ENCODE results near the gene ALMS1. TPM values are rescaled to one million over a fixed set of nuclear protein-coding genes. Genes with fewer than 3 reads are reported as not detected.
"Not testable (repeated sequence)": the region's sequence is repeated elsewhere in the genome, so short reads cannot be mapped to it uniquely, and the experiment has no call there.

ALMS1 gene
- total RNA-seq, 1 experiment from 2014 or later, result 84.7 TPM

GRCh38 chr2:73488079-73488478 is 102.4 kb downstream of the ALMS1 start:
- Histone ChIP-seq H3K9me2 (replicated peaks; ENCODE audit: insufficient read depth, low read length) (no peaks in the 10 kb centered on the region), H3K4me2 (ENCODE audit: low read depth, low read length, poor library complexity, severe bottlenecking) (no peak overlapping the region), H3K36me3 (ENCODE audit: insufficient read depth, low read length) (peaks cover 32% of the 10 kb centered on the region), H2AFZ (ENCODE audit: low read length) (no peak overlapping the region), H3K4me1 (ENCODE audit: low read length) (peaks cover 9% of the 10 kb centered on the region), H3K9me3 (ENCODE audit: low read length) (no peaks in the 10 kb centered on the region), H3K9ac (ENCODE audit: low read length) (no peak overlapping the region), H3K27ac (ENCODE audit: low read length) (no peak overlapping the region), H4K20me1 (ENCODE audit: insufficient read depth, low read depth, low read length) (no peaks in the 10 kb centered on the region), H3K79me2 (ENCODE audit: low read length) (no peaks in the 10 kb centered on the region), H3K4me3 (ENCODE audit: low read length) (no peak overlapping the region), H3K27me3 (ENCODE audit: low read length) (no peaks in the 10 kb centered on the region)
- DNase-seq, result no peak

- no peak for DNase-seq
- Histone ChIP-seq H3K27ac (ENCODE audit: low read length) (no peak overlapping the region), H3K4me2 (ENCODE audit: low read depth, low read length, poor library complexity, severe bottlenecking) (no peak overlapping the region), H3K9ac (ENCODE audit: low read length) (no peak overlapping the region), H3K36me3 (ENCODE audit: insufficient read depth, low read length) (peaks cover 32% of the 10 kb centered on the region), H3K79me2 (ENCODE audit: low read length) (no peaks in the 10 kb centered on the region), H3K4me1 (ENCODE audit: low read length) (peaks cover 9% of the 10 kb centered on the region), H3K4me3 (ENCODE audit: low read length) (no peak overlapping the region), H3K9me3 (ENCODE audit: low read length) (no peaks in the 10 kb centered on the region), H3K9me2 (replicated peaks; ENCODE audit: insufficient read depth, low read length) (no peaks in the 10 kb centered on the region), H3K27me3 (ENCODE audit: low read length) (no peaks in the 10 kb centered on the region), H4K20me1 (ENCODE audit: insufficient read depth, low read depth, low read length) (no peaks in the 10 kb centered on the region), H2AFZ (ENCODE audit: low read length) (no peak overlapping the region)
Observed at GRCh38 chr2:73489053-73489452, 103.4 kb downstream of the ALMS1 start.

DNA sequence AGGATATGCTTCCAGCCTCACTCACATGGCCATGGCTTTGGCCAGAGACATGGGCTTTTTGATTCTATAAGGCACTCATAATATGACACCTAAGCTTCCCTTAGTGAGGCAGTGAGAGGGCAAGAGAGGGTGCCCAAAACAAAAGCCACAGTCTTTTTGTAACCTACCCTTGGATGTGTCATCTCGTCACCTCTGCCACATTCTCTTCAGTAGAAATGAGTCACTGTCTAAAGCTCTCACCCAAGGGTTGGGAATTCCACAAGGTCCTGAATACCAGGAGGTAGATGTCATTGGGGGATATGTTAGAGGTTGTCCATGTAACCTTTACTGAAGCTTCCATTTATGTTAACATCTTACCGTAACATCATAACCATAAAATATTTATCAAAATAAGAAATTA is 108.4 kb downstream of the ALMS1 start:
- no peak overlapping the region for H3K4me2 ChIP-seq (ENCODE audit: low read depth, low read length, poor library complexity, severe bottlenecking)
- peaks cover 32% of the 10 kb centered on the region for H3K79me2 ChIP-seq (ENCODE audit: low read length)
- H3K9ac ChIP-seq (ENCODE audit: low read length), result no peak overlapping the region
- peaks cover 4% of the 10 kb centered on the region for H3K4me1 ChIP-seq (ENCODE audit: low read length)
- no peaks in the 10 kb centered on the region for H4K20me1 ChIP-seq (ENCODE audit: insufficient read depth, low read depth, low read length)
- no peaks in the 10 kb centered on the region for H3K9me3 ChIP-seq (ENCODE audit: low read length)
- no peaks in the 10 kb centered on the region for H3K9me2 ChIP-seq (replicated peaks; ENCODE audit: insufficient read depth, low read length)
- no peak overlapping the region for H2AFZ ChIP-seq (ENCODE audit: low read length)
- H3K27me3 ChIP-seq (ENCODE audit: low read length), result no peaks in the 10 kb centered on the region
- no peak for DNase-seq
- peaks cover 29% of the 10 kb centered on the region for H3K36me3 ChIP-seq (ENCODE audit: insufficient read depth, low read length)
- no peak overlapping the region for H3K4me3 ChIP-seq (ENCODE audit: low read length)
- H3K27ac ChIP-seq (ENCODE audit: low read length), result no peak overlapping the region

GRCh38 chr2:73503992-73504570 is 118.4 kb downstream of the ALMS1 start:
- H3K79me2 ChIP-seq (ENCODE audit: low read length), result peaks cover 56% of the 10 kb centered on the region
- no peak for DNase-seq
- no peaks in the 10 kb centered on the region for H3K27me3 ChIP-seq (ENCODE audit: low read length)
- H3K36me3 ChIP-seq (ENCODE audit: insufficient read depth, low read length), result no peaks in the 10 kb centered on the region
- no peak overlapping the region for H3K27ac ChIP-seq (ENCODE audit: low read length)
- H3K9me2 ChIP-seq (replicated peaks; ENCODE audit: insufficient read depth, low read length), result no peaks in the 10 kb centered on the region
- H4K20me1 ChIP-seq (ENCODE audit: insufficient read depth, low read depth, low read length), result no peaks in the 10 kb centered on the region
- H3K9me3 ChIP-seq (ENCODE audit: low read length), result no peaks in the 10 kb centered on the region
- H2AFZ ChIP-seq (ENCODE audit: low read length), result no peak overlapping the region
- H3K9ac ChIP-seq (ENCODE audit: low read length), result no peak overlapping the region
- H3K4me1 ChIP-seq (ENCODE audit: low read length), result peaks cover 7% of the 10 kb centered on the region
- H3K4me3 ChIP-seq (ENCODE audit: low read length), result no peak overlapping the region
- no peak overlapping the region for H3K4me2 ChIP-seq (ENCODE audit: low read depth, low read length, poor library complexity, severe bottlenecking)

DNA sequence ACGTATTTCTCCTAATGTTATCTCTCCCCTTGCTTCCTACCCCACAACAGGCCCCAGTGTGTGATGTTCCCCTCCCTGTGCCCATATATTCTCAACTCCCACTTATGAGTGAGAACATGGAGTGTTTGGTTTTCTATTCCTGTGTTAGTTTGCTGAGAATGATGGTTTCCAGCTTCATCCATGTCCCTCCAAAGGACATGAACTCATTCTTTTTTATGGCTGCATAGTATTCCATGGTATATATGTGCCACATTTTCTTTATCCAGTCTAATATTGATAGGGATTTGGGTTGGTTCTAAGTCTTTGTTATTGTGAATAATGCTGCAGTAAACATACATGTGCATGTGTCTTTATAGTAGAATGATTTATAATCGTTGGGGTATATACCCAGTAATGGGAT is 119.2 kb downstream of the ALMS1 start:
- H3K27me3 ChIP-seq (ENCODE audit: low read length); H4K20me1 ChIP-seq (ENCODE audit: insufficient read depth, low read depth, low read length): not testable (repeated sequence)

DNA sequence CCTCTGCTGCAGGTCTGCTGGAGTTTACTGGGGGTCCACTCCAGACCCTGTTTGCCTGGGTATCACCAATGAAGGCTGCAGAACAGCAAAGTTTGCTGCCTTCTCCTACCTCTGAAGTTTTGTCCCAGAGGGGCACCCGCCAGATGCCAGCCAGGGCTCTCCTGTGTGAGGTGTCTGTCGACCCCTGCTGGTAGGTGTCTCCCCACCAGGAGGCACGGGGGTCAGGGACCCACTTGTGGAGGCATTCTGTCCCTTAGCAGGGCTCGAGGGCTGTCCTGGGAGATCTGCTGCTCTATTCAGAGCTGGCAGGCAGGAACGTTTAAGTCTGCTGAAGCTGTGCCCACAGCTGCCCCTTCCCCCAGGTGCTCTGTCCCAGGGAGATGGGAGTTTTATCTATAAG is 124.8 kb downstream of the ALMS1 start:
- peaks cover 12% of the 10 kb centered on the region for H3K9me3 ChIP-seq (ENCODE audit: low read length)
- H3K4me1 ChIP-seq (ENCODE audit: low read length); H2AFZ ChIP-seq (ENCODE audit: low read length); DNase-seq; H3K9ac ChIP-seq (ENCODE audit: low read length); H4K20me1 ChIP-seq (ENCODE audit: insufficient read depth, low read depth, low read length); H3K9me2 ChIP-seq (replicated peaks; ENCODE audit: insufficient read depth, low read length); H3K4me3 ChIP-seq (ENCODE audit: low read length); H3K4me2 ChIP-seq (ENCODE audit: low read depth, low read length, poor library complexity, severe bottlenecking); H3K27ac ChIP-seq (ENCODE audit: low read length); H3K27me3 ChIP-seq (ENCODE audit: low read length): not testable (repeated sequence)
- peaks cover 27% of the 10 kb centered on the region for H3K79me2 ChIP-seq (ENCODE audit: low read length)
- H3K36me3 ChIP-seq (ENCODE audit: insufficient read depth, low read length), result peaks cover 16% of the 10 kb centered on the region

More for the DNA sequence above, 119.2 kb downstream of the ALMS1 start:
- not testable (repeated sequence) for H3K9ac ChIP-seq (ENCODE audit: low read length); H3K9me2 ChIP-seq (replicated peaks; ENCODE audit: insufficient read depth, low read length); H3K4me2 ChIP-seq (ENCODE audit: low read depth, low read length, poor library complexity, severe bottlenecking); H2AFZ ChIP-seq (ENCODE audit: low read length); H3K27ac ChIP-seq (ENCODE audit: low read length); H3K36me3 ChIP-seq (ENCODE audit: insufficient read depth, low read length); H3K4me1 ChIP-seq (ENCODE audit: low read length); H3K9me3 ChIP-seq (ENCODE audit: low read length); H3K4me3 ChIP-seq (ENCODE audit: low read length); DNase-seq
- peaks cover 50% of the 10 kb centered on the region for H3K79me2 ChIP-seq (ENCODE audit: low read length)

- Histone ChIP-seq H4K20me1 (ENCODE audit: insufficient read depth, low read depth, low read length) (no peaks in the 10 kb centered on the region), H2AFZ (ENCODE audit: low read length) (no peak overlapping the region), H3K27me3 (ENCODE audit: low read length) (no peaks in the 10 kb centered on the region), H3K79me2 (ENCODE audit: low read length) (peaks cover 31% of the 10 kb centered on the region), H3K9me3 (ENCODE audit: low read length) (peaks cover 12% of the 10 kb centered on the region), H3K27ac (ENCODE audit: low read length) (peak overlapping the region; percentile 25), H3K4me2 (ENCODE audit: low read depth, low read length, poor library complexity, severe bottlenecking) (peak overlapping the region; percentile 5), H3K4me3 (ENCODE audit: low read length) (no peak overlapping the region), H3K9me2 (replicated peaks; ENCODE audit: insufficient read depth, low read length) (no peaks in the 10 kb centered on the region), H3K36me3 (ENCODE audit: insufficient read depth, low read length) (peaks cover 35% of the 10 kb centered on the region), H3K4me1 (ENCODE audit: low read length) (peaks cover 30% of the 10 kb centered on the region), H3K9ac (ENCODE audit: low read length) (no peak overlapping the region)
- peak; percentile 59 for DNase-seq
Observed at GRCh38 chr2:73516033-73516432, 130.4 kb downstream of the ALMS1 start.

DNA sequence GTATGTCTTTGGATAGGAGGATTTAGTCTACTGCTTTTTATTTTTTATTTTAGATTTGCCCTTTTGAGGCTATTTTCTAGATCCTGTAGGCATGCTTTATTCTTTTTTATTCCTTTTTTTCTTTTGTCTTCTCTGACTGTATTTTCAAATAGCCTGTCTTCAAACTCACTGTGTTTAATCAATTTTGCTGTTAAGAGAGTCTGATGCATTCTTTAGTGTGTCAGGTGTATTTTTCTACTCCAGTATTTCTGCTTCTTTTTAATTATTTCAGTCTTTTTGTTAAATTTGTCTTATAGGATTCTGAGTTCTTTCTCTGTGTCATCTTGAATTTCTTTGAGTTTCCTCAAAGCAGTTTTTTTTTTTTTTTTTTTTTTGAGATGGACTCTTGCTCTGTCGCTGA is 143.1 kb downstream of the ALMS1 start:
- peaks cover 53% of the 10 kb centered on the region for H3K36me3 ChIP-seq (ENCODE audit: insufficient read depth, low read length)
- no peak for DNase-seq
- H3K4me2 ChIP-seq (ENCODE audit: low read depth, low read length, poor library complexity, severe bottlenecking), result no peak overlapping the region
- no peak overlapping the region for H3K4me3 ChIP-seq (ENCODE audit: low read length)
- H3K27me3 ChIP-seq (ENCODE audit: low read length), result no peaks in the 10 kb centered on the region
- no peak overlapping the region for H3K27ac ChIP-seq (ENCODE audit: low read length)
- no peaks in the 10 kb centered on the region for H3K4me1 ChIP-seq (ENCODE audit: low read length)
- H3K79me2 ChIP-seq (ENCODE audit: low read length), result peaks cover 36% of the 10 kb centered on the region
- H3K9me3 ChIP-seq (ENCODE audit: low read length), result peaks cover 33% of the 10 kb centered on the region
- no peak overlapping the region for H3K9ac ChIP-seq (ENCODE audit: low read length)
- H2AFZ ChIP-seq (ENCODE audit: low read length), result no peak overlapping the region
- no peaks in the 10 kb centered on the region for H3K9me2 ChIP-seq (replicated peaks; ENCODE audit: insufficient read depth, low read length)
- H4K20me1 ChIP-seq (ENCODE audit: insufficient read depth, low read depth, low read length), result no peaks in the 10 kb centered on the region

DNA sequence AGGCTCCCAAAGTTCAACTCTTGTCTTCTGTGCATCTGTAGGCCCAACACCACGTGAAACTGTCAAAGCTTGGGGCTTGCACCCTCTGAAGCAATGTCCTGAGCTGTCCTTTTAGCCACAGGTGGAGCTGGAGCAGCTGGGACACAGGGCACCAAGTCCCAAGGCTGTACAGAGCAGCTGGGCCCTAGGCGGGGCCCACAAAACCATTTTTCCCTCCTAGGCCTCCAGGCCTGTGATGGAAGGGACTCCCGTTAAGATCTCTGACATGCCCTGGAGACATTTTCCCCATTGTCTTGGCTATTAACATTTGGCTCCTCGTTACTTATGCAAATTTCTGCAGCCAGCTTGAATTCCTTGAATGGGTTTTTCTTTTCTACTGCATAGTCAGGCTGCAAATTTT is 145.1 kb downstream of the ALMS1 start:
- H3K4me1 ChIP-seq (ENCODE audit: low read length); H3K9ac ChIP-seq (ENCODE audit: low read length); H2AFZ ChIP-seq (ENCODE audit: low read length); H3K4me2 ChIP-seq (ENCODE audit: low read depth, low read length, poor library complexity, severe bottlenecking); H4K20me1 ChIP-seq (ENCODE audit: insufficient read depth, low read depth, low read length); H3K4me3 ChIP-seq (ENCODE audit: low read length); H3K27me3 ChIP-seq (ENCODE audit: low read length); H3K9me2 ChIP-seq (replicated peaks; ENCODE audit: insufficient read depth, low read length); H3K27ac ChIP-seq (ENCODE audit: low read length); DNase-seq: not testable (repeated sequence)
- H3K79me2 ChIP-seq (ENCODE audit: low read length), result peaks cover 27% of the 10 kb centered on the region
- H3K9me3 ChIP-seq (ENCODE audit: low read length), result peaks cover 25% of the 10 kb centered on the region
- H3K36me3 ChIP-seq (ENCODE audit: insufficient read depth, low read length), result peaks cover 63% of the 10 kb centered on the region
